ENCODE measurements around the gene SLC23A3. TPM values are rescaled to one million over a fixed set of nuclear protein-coding genes. Genes with fewer than 3 reads are reported as not detected.

Gene SLC23A3
- total and polyA plus RNA-seq, 2 experiments from 2014 or later, result 0.58 to 1.2 TPM

- peak; percentile 95 for DNase-seq
- no peaks in the 10 kb centered on the region for H3K36me3 ChIP-seq (ENCODE audit: low read depth)
- peak within 1 kb of the TSS; percentile 77 for H3K9ac ChIP-seq
- H3K9me3 ChIP-seq (ENCODE audit: low read depth), result no peaks in the 10 kb centered on the region
- 0 to 1% methylated on average over 49 to 60 of the region's 70 CpGs for WGBS, 2 experiments (ENCODE audit: low coverage in 1 of 2, low lambda C conversion rate in 2 of 2, missing lambda C conversion rate in 2 of 2)
- TF ChIP-seq EZH2 (IDR thresholded peaks at IDR 0.05; ENCODE audit: insufficient read depth, poor library complexity, severe bottlenecking), result no peak
- TF ChIP-seq EZH2phosphoT487 (IDR thresholded peaks at IDR 0.05; ENCODE audit: insufficient read depth, low read depth), result no peak
- in situ Hi-C loops (cut with MboI), result loop anchor here (10.0 kb wide), 1 partner anchor 144 kb away; the partner anchor contains the start of gene PTPRN
- H2AFZ ChIP-seq, result peak within 1 kb of the TSS; percentile 73
- H3K9me2 ChIP-seq (ENCODE audit: insufficient read depth), result no peaks in the 10 kb centered on the region
- H3K4me3 ChIP-seq, result peak within 1 kb of the TSS; percentile 72
- H3K4me1 ChIP-seq (ENCODE audit: insufficient read depth), result peaks cover 14% of the 10 kb centered on the region
- no peaks in the 10 kb centered on the region for H4K20me1 ChIP-seq (ENCODE audit: insufficient read depth)
- H3K27ac ChIP-seq, result peak within 1 kb of the TSS; percentile 74
- peak within 1 kb of the TSS; percentile 90 for H3K4me2 ChIP-seq (ENCODE audit: unreplicated experiment)
- no peaks in the 10 kb centered on the region for H3K79me2 ChIP-seq (ENCODE audit: insufficient read depth)
- H3F3A ChIP-seq (ENCODE audit: insufficient read depth), result peaks cover 5% of the 10 kb centered on the region; the same call in 1 of the 2 replicates
- no peaks in the 10 kb centered on the region for H3K27me3 ChIP-seq (replicated peaks; ENCODE audit: insufficient read depth)
These were observed 9.4 kb downstream of the SLC23A3 start, which contains the start of gene NHEJ1 for GRCh38 chr2:219160186-219161017. Gene NHEJ1, minus strand, starts transcription at chr2:219160815. Its CDS starts 2,453 bp downstream, at chr2:219158362.

GRCh38 chr2:219159771-219160185 lies 10.1 kb downstream of the SLC23A3 start:
- H3K9ac ChIP-seq, result peak overlapping the region; percentile 77
- in situ Hi-C loops (cut with MboI), result loop anchor here (10.0 kb wide), 1 partner anchor 145 kb away; the partner anchor contains the start of gene PTPRN

GRCh38 chr2:219158586-219158985 lies 11.2 kb downstream of the SLC23A3 start:
- Histone ChIP-seq H3K27ac (no peak overlapping the region), H2AFZ (no peak overlapping the region), H3K79me2 (ENCODE audit: insufficient read depth) (no peaks in the 10 kb centered on the region), H4K20me1 (ENCODE audit: insufficient read depth) (no peaks in the 10 kb centered on the region), H3K36me3 (ENCODE audit: low read depth) (no peaks in the 10 kb centered on the region), H3K9me2 (ENCODE audit: insufficient read depth) (no peaks in the 10 kb centered on the region), H3K4me3 (no peak overlapping the region), H3F3A (ENCODE audit: insufficient read depth) (peaks cover 5% of the 10 kb centered on the region; the same call in 1 of the 2 replicates), H3K9ac (no peak overlapping the region), H3K9me3 (ENCODE audit: low read depth) (no peaks in the 10 kb centered on the region), H3K4me2 (ENCODE audit: unreplicated experiment) (no peak overlapping the region), H3K27me3 (replicated peaks; ENCODE audit: insufficient read depth) (no peaks in the 10 kb centered on the region), H3K4me1 (ENCODE audit: insufficient read depth) (peaks cover 14% of the 10 kb centered on the region)
- DNase-seq, result peak; percentile 12
- TF ChIP-seq EZH2phosphoT487 (IDR thresholded peaks at IDR 0.05; ENCODE audit: insufficient read depth, low read depth) (no peak), EZH2 (IDR thresholded peaks at IDR 0.05; ENCODE audit: insufficient read depth, poor library complexity, severe bottlenecking) (no peak)
- in situ Hi-C loops (cut with MboI), result no loop called here
- 58 to 66% methylated on average over 3 of the region's 3 CpGs for WGBS, 2 experiments (ENCODE audit: low coverage in 1 of 2, low lambda C conversion rate in 2 of 2, missing lambda C conversion rate in 2 of 2)

More at GRCh38 chr2:219159771-219160185, 10.1 kb downstream of the SLC23A3 start:
- Histone ChIP-seq H3K9me3 (ENCODE audit: low read depth) (no peaks in the 10 kb centered on the region), H3K36me3 (ENCODE audit: low read depth) (no peaks in the 10 kb centered on the region), H3K4me3 (peak overlapping the region; percentile 72), H3K79me2 (ENCODE audit: insufficient read depth) (no peaks in the 10 kb centered on the region), H3K4me1 (ENCODE audit: insufficient read depth) (peaks cover 14% of the 10 kb centered on the region), H3K9me2 (ENCODE audit: insufficient read depth) (no peaks in the 10 kb centered on the region), H4K20me1 (ENCODE audit: insufficient read depth) (no peaks in the 10 kb centered on the region), H2AFZ (peak overlapping the region; percentile 73), H3K27ac (no peak overlapping the region), H3K27me3 (replicated peaks; ENCODE audit: insufficient read depth) (no peaks in the 10 kb centered on the region), H3F3A (ENCODE audit: insufficient read depth) (peaks cover 5% of the 10 kb centered on the region; the same call in 1 of the 2 replicates), H3K4me2 (ENCODE audit: unreplicated experiment) (peak overlapping the region; percentile 90)
- WGBS, 2 experiments (ENCODE audit: low coverage in 1 of 2, low lambda C conversion rate in 2 of 2, missing lambda C conversion rate in 2 of 2), result 2% methylated on average over 18 of the region's 18 CpGs
- TF ChIP-seq EZH2 (IDR thresholded peaks at IDR 0.05; ENCODE audit: insufficient read depth, poor library complexity, severe bottlenecking) (no peak), EZH2phosphoT487 (IDR thresholded peaks at IDR 0.05; ENCODE audit: insufficient read depth, low read depth) (no peak)
- DNase-seq, result no peak

- 93 to 96% methylated on average over 4 of the region's 4 CpGs for WGBS, 2 experiments (ENCODE audit: low coverage in 1 of 2, low lambda C conversion rate in 2 of 2, missing lambda C conversion rate in 2 of 2)
- Histone ChIP-seq H3K9ac (no peak overlapping the region), H2AFZ (no peak overlapping the region), H3K4me3 (no peak overlapping the region), H3K27me3 (replicated peaks; ENCODE audit: insufficient read depth) (no peaks in the 10 kb centered on the region), H3K36me3 (ENCODE audit: low read depth) (no peaks in the 10 kb centered on the region), H3F3A (ENCODE audit: insufficient read depth) (peaks cover 5% of the 10 kb centered on the region; the same call in 1 of the 2 replicates), H3K27ac (no peak overlapping the region), H4K20me1 (ENCODE audit: insufficient read depth) (no peaks in the 10 kb centered on the region), H3K4me2 (ENCODE audit: unreplicated experiment) (no peak overlapping the region), H3K9me2 (ENCODE audit: insufficient read depth) (no peaks in the 10 kb centered on the region), H3K4me1 (ENCODE audit: insufficient read depth) (peaks cover 14% of the 10 kb centered on the region), H3K79me2 (ENCODE audit: insufficient read depth) (no peaks in the 10 kb centered on the region), H3K9me3 (ENCODE audit: low read depth) (no peaks in the 10 kb centered on the region)
- DNase-seq, result no peak
- TF ChIP-seq EZH2phosphoT487 (IDR thresholded peaks at IDR 0.05; ENCODE audit: insufficient read depth, low read depth) (no peak), EZH2 (IDR thresholded peaks at IDR 0.05; ENCODE audit: insufficient read depth, poor library complexity, severe bottlenecking) (no peak)
- in situ Hi-C loops (cut with MboI), result no loop called here
These were observed 11.8 kb downstream of the SLC23A3 start for GRCh38 chr2:219158025-219158424.

Data from GM23248 (cell line).